Keratinocyte (primary cell): ENCODE measurements around the gene SYNDIG1. TPM values are rescaled to one million over a fixed set of nuclear protein-coding genes. Genes with fewer than 3 reads are reported as not detected.

ENCODE experiments used
- DNase-seq: peaks from one replicate; pipeline ENCODE4 v3.0.0-alpha.2; 2011; ENCODE audit warnings: low read depth, missing footprints, low spot score
- FAIRE-seq: peaks from 2 replicates; lab custom pipeline; 2011; peaks lifted over from hg19 to GRCh38; lab: Jason Lieb, UNC
- H2AFZ ChIP-seq: 2 replicates; pipeline ENCODE4 v1.6.0; 2012; ENCODE audit warnings: low read length, control low read depth, inconsistent platforms; ENCODE audit not compliant: control insufficient read depth
- H3K27ac ChIP-seq: 2 replicates; pipeline ENCODE4 v1.5.1; 2011; ENCODE audit warnings: low read length; ENCODE audit not compliant: control insufficient read depth, insufficient read depth
- H3K27me3 ChIP-seq: 3 replicates; pipeline ENCODE4 v1.6.0; 2011; ENCODE audit warnings: low read length; ENCODE audit not compliant: control insufficient read depth, insufficient read depth; ENCODE audit errors: extremely low read depth
- H3K36me3 ChIP-seq, 2 experiments: 2 replicates in 1 of 2; 3 replicates in 1 of 2; pipeline ENCODE4 v1.5.1; 2011; ENCODE audit warnings: low read length in 2 of 2, mild to moderate bottlenecking in 1 of 2; ENCODE audit not compliant: control insufficient read depth in 2 of 2, insufficient read depth in 2 of 2; ENCODE audit errors: extremely low read depth in 1 of 2
- H3K4me1 ChIP-seq: 3 replicates; pipeline ENCODE4 v1.5.1; 2011; ENCODE audit warnings: low read length; ENCODE audit not compliant: control insufficient read depth, insufficient read depth; ENCODE audit errors: extremely low read depth
- H3K4me2 ChIP-seq: 3 replicates; pipeline ENCODE4 v1.6.0; 2011; ENCODE audit warnings: low read depth, low read length; ENCODE audit not compliant: control insufficient read depth, insufficient read depth; ENCODE audit errors: extremely low read depth
- H3K4me3 ChIP-seq, 3 experiments: fragments of 200-600 bp in 1 of 3; sonication (generic) in 1 of 3; 2 replicates in 2 of 3; 3 replicates in 1 of 3; pipeline ENCODE4 v1.5.1; 2011 to 2016; ENCODE audit warnings: low read length in 3 of 3, mild to moderate bottlenecking in 3 of 3, control low read depth in 2 of 3, inconsistent platforms in 1 of 3, low read depth in 1 of 3, mixed read lengths in 1 of 3, mixed run types in 1 of 3, moderate library complexity in 1 of 3; ENCODE audit not compliant: control insufficient read depth in 2 of 3, insufficient read depth in 2 of 3; ENCODE audit errors: extremely low read depth in 1 of 3
- H3K79me2 ChIP-seq: 2 replicates; pipeline ENCODE4 v1.6.0; 2012; ENCODE audit warnings: low read length; ENCODE audit not compliant: control insufficient read depth, insufficient read depth
- H3K9ac ChIP-seq: 3 replicates; pipeline ENCODE4 v1.6.0; 2011; ENCODE audit warnings: low read length; ENCODE audit not compliant: control insufficient read depth, insufficient read depth; ENCODE audit errors: extremely low read depth
- H3K9me1 ChIP-seq: 3 replicates; pipeline ENCODE4 v1.6.0; 2011; ENCODE audit warnings: low read length; ENCODE audit not compliant: control insufficient read depth, insufficient read depth; ENCODE audit errors: extremely low read depth
- H3K9me3 ChIP-seq: 2 replicates; pipeline ENCODE4 v1.5.1; 2012; ENCODE audit warnings: low read depth, low read length; ENCODE audit not compliant: control insufficient read depth
- H4K20me1 ChIP-seq: 3 replicates; pipeline ENCODE4 v1.6.0; 2011; ENCODE audit warnings: low read length; ENCODE audit not compliant: control insufficient read depth, insufficient read depth; ENCODE audit errors: extremely low read depth
- EZH2 ChIP-seq: IDR thresholded peaks from one replicate; pipeline ENCODE4 v1.6.1; 2012; ENCODE audit warnings: inconsistent platforms, mild to moderate bottlenecking, low read length, moderate library complexity
- dilution Hi-C: fragments of 300-500 bp; cut with MboI; formaldehyde crosslinking; loops from one replicate; pipeline ENCODE4 v1.7.0; 2020; ENCODE audit warnings: low sequenced_read_pairs; ENCODE audit not compliant: extremely low pct_ligation_motif_present
- polyA plus RNA-seq, 5 experiments: library from polyadenylated mRNA; depleted of rRNA in 3 of 5; stranded (reverse) in 3 of 5; stranded (forward) in 1 of 5; unstranded in 1 of 5; fragments of >200 nt; gene quantifications; 1 replicate in 1 of 5; 2 replicates in 3 of 5; 3 replicates in 1 of 5; pipeline versions ENCODE4 v1.2.1 to v1.2.3, GENCODE V29; 2011 to 2012; ENCODE audit warnings: missing spikeins in 2 of 5, low read depth in 1 of 5, low replicate concordance in 1 of 5
- TF ChIP-seq, protein P1 (sequence below), 3 experiments: IDR thresholded peaks in 1 of 3; conservative IDR thresholded peaks in 1 of 3; optimal IDR thresholded peaks in 1 of 3; 2 replicates in 2 of 3; 3 replicates in 1 of 3; pipeline versions ENCODE3 to v1.5.1; 2011; ENCODE audit warnings: low read length in 3 of 3, mild to moderate bottlenecking in 3 of 3, moderate library complexity in 2 of 3, control low read depth in 1 of 3, inconsistent platforms in 1 of 3; ENCODE audit not compliant: insufficient read depth in 2 of 3; ENCODE audit errors: extremely low read depth in 1 of 3

SYNDIG1 gene
- polyA plus RNA-seq, 1 donor (not counting 4 experiments of a cell fraction or from before 2014, with no cell fraction given), result 0.38 TPM

DNA sequence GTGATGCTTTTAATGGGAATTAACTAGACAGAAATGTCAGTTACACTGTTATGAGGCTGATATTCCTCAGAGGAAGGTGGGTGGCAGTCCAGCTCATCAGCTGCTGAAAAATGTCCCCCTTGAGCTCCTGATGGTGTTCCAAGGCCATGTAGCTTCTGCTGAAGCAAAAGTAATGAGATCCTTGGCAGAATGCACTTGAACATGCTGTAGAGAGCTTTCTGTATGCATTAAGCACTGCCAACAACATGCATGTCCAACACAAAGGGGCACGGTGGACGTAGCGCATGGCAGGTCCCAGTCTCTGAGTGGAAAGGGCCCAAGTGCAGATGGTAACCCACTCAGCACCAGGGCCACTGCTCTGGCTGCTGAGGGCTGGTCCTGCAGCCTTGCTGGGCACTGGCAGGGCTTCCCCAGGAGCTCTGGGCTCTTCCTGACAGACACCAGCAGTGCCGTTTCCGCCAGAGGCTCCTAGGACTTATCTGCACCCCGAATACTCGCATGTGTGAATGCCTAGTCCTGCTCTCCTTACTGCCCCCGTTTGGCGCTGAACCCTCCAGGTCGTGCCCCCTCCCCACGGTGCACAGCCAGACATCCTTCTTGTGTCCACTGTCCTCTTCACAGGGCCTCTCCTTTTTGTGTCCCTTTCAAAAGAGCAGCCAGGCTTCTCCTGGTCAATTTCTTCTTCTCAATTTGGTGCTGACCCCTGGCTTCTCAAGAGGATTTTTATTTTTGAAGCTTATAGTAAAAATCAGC lies 18.6 kb upstream of the SYNDIG1 start:
- Histone ChIP-seq H2AFZ (no peak overlapping the region), H3K27me3 (no peaks in the 10 kb centered on the region), H3K79me2 (no peaks in the 10 kb centered on the region), H3K36me3 (no peaks in the 10 kb centered on the region), H3K27ac (no peak overlapping the region), H3K9ac (no peak overlapping the region), H3K9me3 (no peaks in the 10 kb centered on the region), H4K20me1 (no peaks in the 10 kb centered on the region), H3K9me1 (no peaks in the 10 kb centered on the region), H3K4me1 (no peaks in the 10 kb centered on the region), H3K4me2 (no peak overlapping the region), H3K4me3 (no peak overlapping the region)
- dilution Hi-C loops, result no loop called here
- FAIRE-seq (no peak), DNase-seq (no peak)
- no peak for TF ChIP-seq EZH2
- TF ChIP-seq, protein P1, sequence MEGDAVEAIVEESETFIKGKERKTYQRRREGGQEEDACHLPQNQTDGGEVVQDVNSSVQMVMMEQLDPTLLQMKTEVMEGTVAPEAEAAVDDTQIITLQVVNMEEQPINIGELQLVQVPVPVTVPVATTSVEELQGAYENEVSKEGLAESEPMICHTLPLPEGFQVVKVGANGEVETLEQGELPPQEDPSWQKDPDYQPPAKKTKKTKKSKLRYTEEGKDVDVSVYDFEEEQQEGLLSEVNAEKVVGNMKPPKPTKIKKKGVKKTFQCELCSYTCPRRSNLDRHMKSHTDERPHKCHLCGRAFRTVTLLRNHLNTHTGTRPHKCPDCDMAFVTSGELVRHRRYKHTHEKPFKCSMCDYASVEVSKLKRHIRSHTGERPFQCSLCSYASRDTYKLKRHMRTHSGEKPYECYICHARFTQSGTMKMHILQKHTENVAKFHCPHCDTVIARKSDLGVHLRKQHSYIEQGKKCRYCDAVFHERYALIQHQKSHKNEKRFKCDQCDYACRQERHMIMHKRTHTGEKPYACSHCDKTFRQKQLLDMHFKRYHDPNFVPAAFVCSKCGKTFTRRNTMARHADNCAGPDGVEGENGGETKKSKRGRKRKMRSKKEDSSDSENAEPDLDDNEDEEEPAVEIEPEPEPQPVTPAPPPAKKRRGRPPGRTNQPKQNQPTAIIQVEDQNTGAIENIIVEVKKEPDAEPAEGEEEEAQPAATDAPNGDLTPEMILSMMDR (optimal IDR thresholded peaks at IDR 0.05 in 1 of 3, IDR thresholded peaks at IDR 0.05 in 1 of 3, conservative IDR thresholded peaks at IDR 0.05 in 1 of 3; ENCODE audit: extremely low read depth in 1 of 3, insufficient read depth in 2 of 3, low read length in 3 of 3), result no peak

- Histone ChIP-seq H4K20me1 (no peaks in the 10 kb centered on the region), H3K4me1 (no peaks in the 10 kb centered on the region), H3K79me2 (no peaks in the 10 kb centered on the region), H3K36me3 (no peaks in the 10 kb centered on the region), H3K4me2 (no peak overlapping the region), H3K27me3 (no peaks in the 10 kb centered on the region), H3K9me3 (no peaks in the 10 kb centered on the region), H3K9me1 (no peaks in the 10 kb centered on the region), H2AFZ (no peak overlapping the region), H3K4me3 (no peak overlapping the region), H3K9ac (no peak overlapping the region), H3K27ac (no peak overlapping the region)
- dilution Hi-C loops, result no loop called here
- FAIRE-seq, result no peak
- no peak for TF ChIP-seq EZH2
- TF ChIP-seq, protein P1 (optimal IDR thresholded peaks at IDR 0.05 in 1 of 3, IDR thresholded peaks at IDR 0.05 in 1 of 3, conservative IDR thresholded peaks at IDR 0.05 in 1 of 3; ENCODE audit: extremely low read depth in 1 of 3, insufficient read depth in 2 of 3, low read length in 3 of 3), result no peak
- DNase-seq, result no peak
Observed at GRCh38 chr20:24451428-24451827, 18.0 kb upstream of the SYNDIG1 start.
